ENCODE data around the gene SSR4. TPM values are rescaled to one million over a fixed set of nuclear protein-coding genes. Genes with fewer than 3 reads are reported as not detected.

The SSR4 gene
- 261 and 266 TPM in 2 replicates for total RNA-seq

DNA sequence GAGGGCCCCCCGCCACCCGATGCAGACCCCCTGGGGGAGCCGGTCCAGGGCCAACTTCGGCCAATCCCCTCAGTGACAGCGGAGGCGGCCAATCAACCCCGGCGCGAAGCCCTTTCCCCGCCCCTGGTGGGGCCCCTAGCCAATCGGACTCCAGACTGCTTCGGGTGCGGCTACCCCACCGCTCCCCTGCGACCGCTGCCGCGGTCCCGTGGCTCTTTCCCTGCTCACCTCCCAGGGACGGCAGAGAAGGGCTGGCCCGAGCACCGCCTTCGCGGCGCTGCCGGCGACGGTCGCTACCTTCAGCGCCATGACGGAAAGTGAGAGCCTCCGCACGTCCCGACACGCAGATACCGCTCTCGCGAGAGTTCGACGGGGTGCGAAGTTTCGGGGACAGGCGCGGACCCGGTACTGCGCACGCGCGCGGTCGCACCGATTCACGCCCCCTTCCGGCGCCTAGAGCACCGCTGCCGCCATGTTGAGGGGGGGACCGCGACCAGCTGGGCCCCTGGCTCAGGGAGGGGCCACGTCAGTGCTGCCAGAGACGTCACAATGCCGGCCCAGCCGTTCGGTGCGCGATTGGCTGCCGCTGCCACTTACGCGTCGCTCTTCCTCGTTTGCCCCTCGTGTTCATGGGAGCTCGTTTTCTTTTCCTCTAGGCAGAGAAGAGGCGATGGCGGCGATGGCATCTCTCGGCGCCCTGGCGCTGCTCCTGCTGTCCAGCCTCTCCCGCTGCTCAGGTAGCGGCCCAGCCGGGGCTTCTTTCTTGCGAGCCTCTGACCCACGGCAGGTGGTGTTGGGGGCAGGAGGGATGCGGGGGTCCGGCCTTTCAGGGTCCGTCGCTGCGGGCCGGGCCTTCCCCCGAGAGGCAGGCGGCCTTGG lies at the start of gene SSR4, which contains the start of gene IDH3G:
TSS of gene SSR4 (plus strand) at position 651 of the 879 bp plus-strand sequence. CDS start at position 671, 20 bp downstream.
TSS of gene IDH3G (minus strand) at position 358 of the 879 bp plus-strand sequence. CDS start at position 309, 49 bp downstream.

GRCh38 chrX:153763989-153764755 lies 30.3 kb upstream of the SSR4 start, which contains the start of gene PLXNB3:
Gene PLXNB3, plus strand, starts transcription at chrX:153764249. Its CDS starts 1,287 bp downstream, at chrX:153765536.

GRCh38 chrX:153780678-153781427 lies 13.6 kb upstream of the SSR4 start, which contains the start of gene SRPK3:
Gene SRPK3, plus strand, starts transcription at chrX:153781041. Its CDS starts 46 bp downstream, at chrX:153781087.

DNA sequence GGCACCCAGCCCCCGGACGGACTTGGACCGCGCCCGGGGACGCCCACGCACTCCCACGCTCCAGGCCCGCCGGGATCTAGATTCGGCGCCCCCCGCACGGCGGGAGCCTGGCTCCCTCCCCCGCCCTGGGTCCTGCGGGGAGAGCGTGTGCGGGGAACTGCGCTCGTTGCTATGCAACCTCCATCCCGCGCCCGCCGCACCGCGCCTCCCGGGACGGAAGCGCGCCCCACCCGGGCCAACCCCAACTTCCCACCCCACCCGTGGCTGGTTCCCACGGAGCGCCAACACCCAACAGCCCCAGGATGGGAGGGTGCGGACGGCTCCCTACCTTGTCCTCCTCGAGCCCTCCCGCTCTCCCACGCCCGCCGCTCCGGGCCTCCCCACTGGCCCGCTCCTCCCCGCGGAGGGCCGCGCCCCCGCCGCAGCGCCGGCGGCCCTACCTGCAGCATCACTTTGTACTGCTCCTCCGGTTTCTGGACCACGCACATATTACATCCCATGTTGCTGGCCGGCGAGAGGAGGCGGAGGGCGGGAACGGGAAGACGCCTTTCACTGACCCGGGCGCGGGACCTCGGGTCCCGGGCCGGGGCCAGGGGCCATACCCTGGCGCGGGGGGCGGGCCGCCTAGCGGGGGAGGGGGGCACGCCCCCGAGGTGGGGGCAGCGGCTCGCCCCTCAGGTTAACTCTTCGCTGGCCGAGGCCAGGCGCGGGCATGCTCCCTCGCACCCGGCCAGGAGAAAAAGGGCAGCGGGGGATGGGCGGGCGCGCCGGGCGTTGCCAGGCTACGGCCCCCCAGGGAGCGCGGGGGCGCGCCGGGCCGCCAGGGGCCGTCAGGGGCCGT lies 35.6 kb downstream of the SSR4 start, which contains the start of gene PDZD4:
TSS of gene PDZD4 (minus strand) at position 746 of the 841 bp plus-strand sequence. CDS start at position 500, 246 bp downstream.

Other genes starting within 250 kb of the SSR4 start
- 39.2 and 46.8 TPM in 2 replicates for gene CCNQ, start 195.5 kb upstream of the SSR4 start, total RNA-seq
- 0.29 and 0.35 TPM in 2 replicates for gene DUSP9, start 147.5 kb upstream of the SSR4 start, total RNA-seq
- not detected in 2 replicates for gene PNCK, start 120.9 kb upstream of the SSR4 start, total RNA-seq
- 6.9 and 7.4 TPM in 2 replicates for gene SLC6A8, start 106.7 kb upstream of the SSR4 start, total RNA-seq
- gene BCAP31, start 70.3 kb upstream of the SSR4 start, total RNA-seq, result 144 and 177 TPM in 2 replicates
- 12.9 and 17.0 TPM in 2 replicates for gene ABCD1, start 69.8 kb upstream of the SSR4 start, total RNA-seq
- 2.3 and 2.6 TPM in 2 replicates for gene PLXNB3, start 30.4 kb upstream of the SSR4 start, total RNA-seq
- 0.35 TPM in 1 of 2 replicates, not detected in the other for gene SRPK3, start 13.6 kb upstream of the SSR4 start, total RNA-seq
- 87.9 and 122 TPM in 2 replicates for gene IDH3G, start 293 bp upstream of the SSR4 start, total RNA-seq
- 0.58 TPM in 1 of 2 replicates, not detected in the other for gene PDZD4, start 35.9 kb downstream of the SSR4 start, total RNA-seq
- 13.1 and 19.0 TPM in 2 replicates for gene L1CAM, start 91.5 kb downstream of the SSR4 start, total RNA-seq
- gene AVPR2, start 110.0 kb downstream of the SSR4 start, total RNA-seq, result not detected in 2 replicates
- gene ARHGAP4, start 131.6 kb downstream of the SSR4 start, total RNA-seq, result 1.7 and 10.6 TPM in 2 replicates
- 148 and 181 TPM in 2 replicates for gene NAA10, start 140.4 kb downstream of the SSR4 start, total RNA-seq
- 0.53 and 2.3 TPM in 2 replicates for gene RENBP, start 150.0 kb downstream of the SSR4 start, total RNA-seq
- 30.3 and 30.7 TPM in 2 replicates for gene HCFC1, start 177.2 kb downstream of the SSR4 start, total RNA-seq
- 11.5 and 20.2 TPM in 2 replicates for gene TMEM187, start 178.1 kb downstream of the SSR4 start, total RNA-seq
- 80.8 and 96.9 TPM in 2 replicates for gene IRAK1, start 225.2 kb downstream of the SSR4 start, total RNA-seq

All from myometrial cell (primary cell).